HG03108 (cell line): ENCODE results near the gene AGT.
"Not testable (repeated sequence)": the region's sequence is repeated elsewhere in the genome, so short reads cannot be mapped to it uniquely, and the experiment has no call there.

Source experiments
- ATAC-seq: cut with Tn5 transposase; IDR thresholded peaks from one replicate; pipeline ENCODE4 v1.9.1; 2021; ENCODE audit warnings: moderate library complexity; ENCODE audit not compliant: unreplicated experiment

AGT gene

GRCh38 chr1:230745071-230745470 lies 31.1 kb upstream of the AGT start:
- no peak for ATAC-seq

- ATAC-seq: no peak
These were observed 30.5 kb upstream of the AGT start for GRCh38 chr1:230744382-230744781.

DNA sequence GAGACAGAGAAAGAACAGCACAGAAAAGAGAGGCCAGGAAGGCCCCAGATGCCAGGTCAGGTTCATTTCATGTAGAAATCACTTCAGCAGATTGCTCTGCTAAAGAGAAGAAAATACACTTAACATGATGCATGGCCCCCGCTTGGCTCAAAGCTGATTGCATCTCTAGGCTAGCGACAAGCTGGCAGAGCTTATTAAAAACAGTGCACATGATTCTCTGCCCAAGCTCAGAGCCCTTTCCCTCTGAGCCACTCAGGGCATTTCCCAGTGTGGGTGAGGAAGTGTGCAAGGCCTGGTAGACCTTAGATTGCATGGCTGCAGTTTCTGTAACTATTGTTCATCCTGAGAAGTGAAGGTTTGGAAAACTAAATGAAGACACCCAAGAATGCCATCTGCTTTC lies 30.0 kb upstream of the AGT start:
- ATAC-seq: no peak

GRCh38 chr1:230739564-230740290 lies 25.8 kb upstream of the AGT start:
- no peak for ATAC-seq

GRCh38 chr1:230737622-230738262 lies 23.8 kb upstream of the AGT start:
- no peak for ATAC-seq

DNA sequence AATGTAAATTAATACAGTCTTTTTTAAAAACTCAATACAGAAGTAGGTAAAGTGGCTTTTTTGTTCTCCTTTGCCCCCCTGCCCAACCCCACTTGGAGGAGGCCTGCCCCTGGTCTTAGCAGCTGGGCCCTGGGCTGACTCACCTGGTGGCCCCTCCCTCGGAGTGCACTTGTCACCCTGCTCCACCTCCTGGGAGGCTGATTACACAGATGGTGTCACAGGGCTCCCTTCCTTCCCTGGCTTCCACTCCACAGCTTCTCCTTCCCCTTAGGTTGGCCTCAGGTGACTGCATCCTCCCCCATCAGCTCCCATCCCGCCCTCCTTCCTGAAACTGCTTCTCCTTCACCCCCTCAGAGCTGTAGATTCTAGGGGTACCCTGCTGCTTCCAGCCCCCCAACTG lies 21.5 kb upstream of the AGT start:
- ATAC-seq: no peak

DNA sequence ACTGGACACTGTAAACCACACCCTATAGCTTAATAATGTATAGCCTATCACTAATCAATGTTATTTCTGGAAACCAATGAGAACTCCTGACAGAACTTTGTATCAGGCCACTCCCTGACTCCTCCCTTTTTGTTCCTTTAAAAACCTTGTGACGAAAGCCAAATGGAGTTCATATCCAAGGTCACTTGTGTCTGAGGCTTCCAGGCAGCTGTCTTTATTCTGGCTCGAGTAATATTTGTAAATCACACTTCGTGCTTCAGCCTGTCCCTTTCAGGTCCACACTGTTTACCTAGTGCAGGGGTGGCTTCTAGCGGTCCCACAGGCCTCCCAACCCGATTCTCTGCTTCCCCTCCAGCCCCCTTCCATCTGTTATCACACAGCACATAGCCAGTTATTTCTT lies 17.1 kb upstream of the AGT start:
- no peak for ATAC-seq

- no peak for ATAC-seq
These were observed 14.9 kb upstream of the AGT start for GRCh38 chr1:230728710-230729392.

DNA sequence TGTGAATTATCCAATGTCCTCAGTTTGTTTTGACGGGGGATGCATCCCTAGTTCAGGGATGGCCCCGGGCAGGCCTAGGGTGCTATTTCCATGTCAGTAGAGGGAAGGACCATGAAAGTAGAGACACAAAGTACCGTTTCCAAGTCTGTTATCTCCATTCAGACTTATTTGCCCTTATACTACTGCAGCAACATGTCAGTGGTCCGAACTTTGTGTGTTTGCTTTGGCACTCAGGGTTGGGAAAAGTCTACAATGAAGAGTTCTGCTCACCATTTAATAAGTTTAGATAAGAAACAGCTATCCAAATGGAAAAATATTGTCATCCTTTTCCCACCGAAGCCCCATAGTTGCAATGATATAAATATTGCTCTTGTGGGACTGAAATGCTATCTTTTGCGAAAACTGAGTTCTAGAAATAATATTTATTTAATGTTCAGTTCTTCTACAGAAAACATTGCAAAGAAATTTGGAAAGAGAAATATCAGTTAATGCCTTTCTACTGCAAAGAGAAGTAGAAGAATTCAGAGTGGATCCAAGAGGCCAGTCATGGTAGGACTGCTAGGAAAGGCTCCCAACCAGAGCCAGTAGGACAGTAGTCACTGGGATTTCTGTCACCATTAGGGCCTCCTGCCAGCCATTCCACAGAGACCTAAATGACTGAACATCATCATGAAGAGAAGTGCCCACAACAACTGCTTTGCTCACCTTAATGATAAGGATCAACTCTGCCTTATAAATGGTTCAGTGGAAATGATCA lies 11.5 kb upstream of the AGT start:
- ATAC-seq: no peak

DNA sequence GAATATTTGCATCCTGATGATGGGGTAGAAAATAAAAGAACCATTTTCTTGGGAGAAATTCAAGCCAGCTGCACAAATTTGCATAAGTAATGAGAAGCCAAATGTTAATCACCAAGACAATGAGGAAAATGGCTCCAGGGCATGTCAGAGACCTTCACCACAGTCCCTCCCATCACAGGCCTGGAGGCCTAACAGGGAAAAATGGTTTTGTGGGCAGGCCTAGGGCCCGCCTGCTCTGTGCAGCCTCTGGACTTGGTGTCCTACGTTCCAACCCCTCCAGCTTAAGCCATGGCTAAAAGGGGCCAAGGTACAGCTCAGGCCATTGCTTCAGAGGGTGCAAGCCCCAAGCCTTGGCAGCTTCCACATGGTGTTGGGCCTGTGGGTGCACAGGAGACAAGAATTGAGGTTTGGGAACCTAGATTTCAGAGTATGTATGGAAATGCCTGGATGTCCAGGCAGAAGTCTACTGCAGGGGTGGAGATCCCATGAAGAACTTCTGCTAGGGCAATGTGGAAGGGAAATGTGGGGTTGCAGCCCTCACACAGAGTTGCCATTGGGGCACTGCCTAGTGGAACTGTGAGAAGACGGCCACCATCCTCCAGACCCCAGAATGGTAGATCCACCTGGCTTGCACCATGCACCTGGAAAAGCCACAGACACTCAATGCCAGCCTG lies 8.1 kb upstream of the AGT start:
- ATAC-seq: not testable (repeated sequence)

DNA sequence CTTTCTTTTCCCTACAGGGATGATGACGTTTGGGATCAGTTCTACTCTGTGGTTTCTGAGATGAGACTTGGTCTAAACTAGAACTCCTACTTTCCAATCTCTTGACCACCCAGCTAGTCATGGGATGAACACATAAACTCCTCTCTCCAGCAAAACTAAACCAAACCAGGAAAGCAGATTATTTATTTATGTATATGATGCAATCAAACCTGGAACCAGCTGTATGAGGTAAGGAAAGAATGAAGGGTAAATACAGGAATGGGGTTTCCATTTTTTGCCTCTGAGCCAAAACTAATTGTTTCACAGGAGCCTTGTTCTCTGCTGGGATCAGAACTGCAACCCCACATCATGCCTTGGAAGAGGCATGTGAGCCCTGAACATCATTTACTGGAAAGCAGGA lies 3.3 kb upstream of the AGT start:
- ATAC-seq: no peak

DNA sequence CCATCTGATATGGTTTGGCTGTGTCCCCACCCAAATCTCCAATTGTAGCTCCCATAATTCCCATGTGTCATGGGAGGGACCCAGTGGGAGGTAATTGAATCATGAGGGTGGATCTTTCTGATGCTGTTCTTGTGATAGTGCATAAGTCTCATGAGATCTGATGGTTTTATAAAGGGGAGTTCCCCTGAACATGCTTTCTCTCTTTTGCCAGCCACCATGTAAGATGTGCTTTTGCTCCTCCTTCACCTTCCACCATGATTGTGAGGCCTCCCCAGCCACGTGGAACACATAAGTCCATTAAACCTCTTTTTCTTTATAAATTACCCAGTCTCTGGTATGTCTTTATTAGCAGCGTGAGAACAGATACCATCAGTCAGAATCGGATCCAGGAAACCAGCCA lies 2.5 kb upstream of the AGT start:
- not testable (repeated sequence) for ATAC-seq

DNA sequence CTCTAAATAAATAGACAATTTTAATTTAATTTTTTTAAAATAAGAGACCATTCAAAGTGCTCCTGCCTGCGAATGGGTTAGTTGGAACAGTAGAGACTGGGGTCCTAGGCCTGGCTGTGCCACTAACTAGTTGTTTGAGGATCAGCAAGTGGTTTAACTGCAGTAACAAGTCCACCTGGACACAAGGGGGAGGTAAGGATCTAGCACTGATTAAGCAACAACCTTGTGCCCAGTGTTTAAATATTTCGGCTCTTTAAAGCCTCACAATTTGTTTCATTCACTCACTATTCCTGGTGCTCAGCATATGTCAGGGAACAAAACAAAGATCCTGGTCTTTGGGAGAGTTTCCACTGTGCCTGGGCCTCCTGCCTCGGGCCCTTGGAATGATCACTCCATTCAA lies 1.6 kb upstream of the AGT start:
- ATAC-seq: no peak

DNA sequence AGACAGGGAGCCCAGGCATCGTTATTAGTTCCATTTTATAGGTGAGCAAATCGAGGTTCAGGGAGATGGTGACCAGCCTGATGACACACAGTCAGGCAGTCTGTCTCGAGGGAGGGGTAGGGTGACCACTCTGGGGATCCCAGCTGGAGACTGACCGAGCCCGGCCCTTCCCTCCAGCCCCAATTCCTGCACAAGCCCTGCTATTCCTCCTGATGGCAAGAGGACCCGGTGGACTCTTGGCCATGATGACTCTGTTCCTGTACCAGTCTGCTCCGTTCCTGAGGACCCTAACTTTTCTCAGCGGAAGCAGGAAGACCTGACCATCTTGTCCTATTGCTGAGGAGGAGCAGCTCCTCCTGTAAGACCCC lies 391 bp downstream of the AGT start:
- no peak for ATAC-seq

DNA sequence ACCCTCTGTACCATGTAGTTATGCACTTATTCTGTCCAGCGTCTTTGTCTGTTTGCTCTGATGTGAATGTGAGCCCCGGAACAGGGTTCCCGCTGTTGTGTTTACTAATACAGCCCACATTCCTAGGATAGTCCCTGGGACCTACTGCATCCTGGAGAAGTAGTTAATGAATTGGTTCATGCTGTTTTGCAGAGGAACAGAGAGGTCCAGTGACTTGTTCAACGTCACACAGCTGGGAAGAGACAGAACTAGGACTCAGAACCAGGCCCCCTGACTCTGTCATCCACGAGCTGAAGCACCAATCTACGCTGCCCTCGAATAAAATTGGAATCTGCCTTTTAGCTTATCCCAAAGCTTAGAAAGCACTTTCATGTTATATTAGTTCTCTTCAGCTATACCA lies 784 bp downstream of the AGT start:
- no peak for ATAC-seq

- ATAC-seq: no peak
These were observed 1.4 kb downstream of the AGT start for GRCh38 chr1:230712470-230712942.

DNA sequence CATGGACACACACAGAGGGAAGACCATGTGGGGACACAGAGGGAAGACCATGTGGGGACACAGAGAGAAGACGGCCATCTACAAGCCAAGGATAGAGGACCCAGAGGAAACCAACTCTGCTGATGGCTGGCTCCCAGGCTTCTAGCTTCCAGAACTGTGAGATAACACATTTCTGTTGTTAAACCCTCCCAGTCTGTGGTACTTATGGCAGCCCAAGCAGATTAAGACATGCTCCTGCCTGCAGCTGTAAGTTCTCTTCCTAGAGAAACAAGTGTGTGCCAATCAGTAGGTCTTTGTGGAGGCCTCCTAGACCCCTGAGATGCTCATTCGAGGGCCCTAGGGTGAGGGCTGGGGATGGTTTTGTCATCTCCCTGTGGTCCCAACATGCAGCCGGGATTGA lies 2.7 kb downstream of the AGT start:
- no peak for ATAC-seq

DNA sequence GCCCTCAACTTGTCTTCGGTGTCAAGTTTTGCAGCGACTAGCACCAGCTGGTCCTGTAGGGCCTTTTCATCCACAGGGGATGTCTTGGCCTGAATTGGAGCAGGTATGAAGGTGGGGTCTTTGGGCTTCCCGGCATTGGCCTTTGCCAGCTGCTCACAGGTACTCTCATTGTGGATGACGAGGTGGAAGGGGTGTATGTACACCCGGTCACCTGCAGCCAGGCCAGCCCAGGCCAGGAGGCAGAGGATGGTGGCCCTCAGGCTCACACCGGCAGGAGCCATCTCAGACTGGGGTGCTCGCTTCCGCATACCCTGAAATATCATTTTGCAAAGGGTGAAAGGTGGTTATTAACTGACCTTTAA lies 3.4 kb downstream of the AGT start:
- ATAC-seq: no peak

DNA sequence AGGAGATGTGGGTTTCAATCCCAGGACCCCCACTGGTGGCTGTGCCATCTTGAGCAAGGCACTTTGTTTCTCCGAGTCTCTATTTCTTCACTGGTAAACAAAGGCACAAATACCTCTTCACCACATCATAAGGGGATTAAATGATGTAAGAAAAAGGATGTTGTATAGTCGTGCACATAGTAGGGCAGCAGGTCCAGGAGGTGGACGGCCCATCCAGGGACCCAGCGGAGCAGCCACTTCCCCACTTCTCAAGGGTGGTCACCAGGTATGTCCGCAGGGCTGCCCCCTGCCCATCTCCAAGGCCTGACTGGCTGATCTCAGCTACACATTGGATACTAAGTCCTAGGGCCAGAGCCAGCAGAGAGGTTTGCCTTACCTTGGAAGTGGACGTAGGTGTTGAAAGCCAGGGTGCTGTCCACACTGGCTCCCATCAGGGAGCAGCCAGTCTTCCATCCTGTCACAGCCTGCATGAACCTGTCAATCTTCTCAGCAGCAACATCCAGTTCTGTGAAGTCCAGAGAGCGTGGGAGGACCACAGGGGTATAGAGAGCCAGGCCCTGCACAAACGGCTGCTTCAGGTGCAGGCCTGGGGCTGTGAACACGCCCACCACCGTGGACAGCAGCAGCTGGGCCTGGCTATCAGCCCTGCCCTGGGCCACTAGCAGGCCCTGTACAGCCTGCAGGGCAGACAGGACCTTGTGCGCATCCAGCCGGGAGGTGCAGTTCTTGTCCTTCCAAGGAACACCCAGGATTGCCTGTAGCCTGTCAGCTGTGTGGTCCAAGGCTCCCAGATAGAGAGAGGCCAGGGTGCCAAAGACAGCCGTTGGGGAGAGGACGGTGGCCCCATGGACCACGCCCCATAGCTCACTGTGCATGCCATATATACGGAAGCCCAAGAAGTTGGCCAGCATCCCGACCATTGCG lies 4.0 kb downstream of the AGT start:
- ATAC-seq: no peak
